ENCODE measurements around the gene TUB.

TUB gene

DNA sequence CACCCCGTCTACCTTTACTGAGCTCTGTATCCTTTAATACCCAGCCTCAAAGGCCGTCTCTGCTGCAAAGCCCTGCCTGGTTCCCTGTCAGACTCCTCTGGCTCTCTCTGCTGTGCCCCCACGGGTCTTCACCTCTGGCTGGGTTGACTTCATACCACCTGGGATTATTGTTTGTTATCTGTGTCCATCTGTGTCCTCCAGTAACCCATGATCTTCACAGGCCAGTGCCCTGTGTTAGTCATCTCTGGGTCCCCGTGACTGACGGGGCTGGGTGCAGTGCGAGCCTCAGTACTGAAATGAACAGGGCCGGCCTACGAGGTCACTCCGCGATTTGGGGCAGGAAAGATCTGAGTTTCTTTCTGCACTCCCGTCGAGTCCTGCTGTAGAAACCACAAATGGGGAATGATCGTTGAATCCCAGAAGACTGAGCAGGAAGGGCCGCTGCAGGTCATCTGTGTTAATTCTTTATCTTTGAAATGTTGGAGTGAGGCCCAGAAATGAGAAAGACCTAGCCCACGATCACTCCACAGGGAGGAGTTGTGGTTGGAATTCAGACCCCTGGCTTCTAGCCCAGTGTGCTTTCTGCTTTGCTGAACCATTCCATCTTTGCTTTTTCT, 12.3 kb upstream of the TUB start:
- no peak for DNase-seq (ENCODE audit: low read depth, low spot score)

DNA sequence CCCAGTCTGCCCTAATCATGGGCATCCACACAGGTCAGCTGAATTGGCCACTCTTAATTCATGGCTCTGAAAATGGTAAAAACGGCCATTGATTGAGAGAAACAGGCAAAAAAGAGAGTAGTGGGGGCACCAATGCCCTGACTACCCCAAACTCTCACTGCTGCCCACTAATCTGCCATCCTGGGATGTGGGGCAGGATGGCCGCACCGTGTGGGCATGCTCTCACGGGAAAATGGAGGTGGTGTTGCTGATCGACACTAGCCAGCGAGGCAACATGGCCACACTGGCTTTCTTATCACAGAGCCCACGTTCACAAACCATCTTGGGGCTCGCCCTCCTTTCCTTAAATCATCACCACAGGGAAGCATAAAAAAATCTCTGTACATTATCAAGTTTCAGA, 11.2 kb upstream of the TUB start:
- DNase-seq (ENCODE audit: low read depth, low spot score): no peak

DNA sequence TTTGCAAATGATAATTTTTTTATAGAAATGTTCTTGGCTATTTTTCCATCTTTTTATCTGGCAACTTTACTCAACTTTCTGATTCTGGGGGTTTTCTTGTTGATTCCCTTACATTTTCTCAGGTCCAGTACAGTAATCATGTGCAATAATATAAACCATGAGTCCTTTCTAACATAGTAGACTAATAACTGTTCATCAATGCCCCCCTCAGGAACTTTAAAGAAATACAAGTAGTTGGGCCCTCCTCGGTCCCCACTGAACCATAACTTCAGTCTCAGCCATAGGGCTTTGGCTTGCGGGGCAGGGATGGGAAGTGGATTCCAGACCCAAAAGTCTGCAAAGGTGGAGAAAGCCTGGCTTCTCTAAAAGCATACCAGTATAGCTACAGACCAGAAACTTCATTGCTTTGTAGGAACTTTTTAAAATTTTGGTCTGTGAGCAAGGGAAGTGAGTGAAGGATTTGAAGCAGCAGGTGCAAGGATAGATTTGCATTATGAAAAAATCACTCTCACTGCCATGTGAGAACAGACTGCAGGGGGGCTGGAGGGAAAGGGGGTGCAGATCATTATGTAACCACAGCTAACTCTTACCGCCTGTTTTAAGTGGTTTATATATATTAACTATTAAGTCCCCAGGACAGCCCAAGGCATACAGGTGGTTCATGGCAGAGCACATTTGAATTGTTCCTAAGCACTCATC, 10.4 kb upstream of the TUB start:
- no peak for DNase-seq (ENCODE audit: low read depth, low spot score)

DNA sequence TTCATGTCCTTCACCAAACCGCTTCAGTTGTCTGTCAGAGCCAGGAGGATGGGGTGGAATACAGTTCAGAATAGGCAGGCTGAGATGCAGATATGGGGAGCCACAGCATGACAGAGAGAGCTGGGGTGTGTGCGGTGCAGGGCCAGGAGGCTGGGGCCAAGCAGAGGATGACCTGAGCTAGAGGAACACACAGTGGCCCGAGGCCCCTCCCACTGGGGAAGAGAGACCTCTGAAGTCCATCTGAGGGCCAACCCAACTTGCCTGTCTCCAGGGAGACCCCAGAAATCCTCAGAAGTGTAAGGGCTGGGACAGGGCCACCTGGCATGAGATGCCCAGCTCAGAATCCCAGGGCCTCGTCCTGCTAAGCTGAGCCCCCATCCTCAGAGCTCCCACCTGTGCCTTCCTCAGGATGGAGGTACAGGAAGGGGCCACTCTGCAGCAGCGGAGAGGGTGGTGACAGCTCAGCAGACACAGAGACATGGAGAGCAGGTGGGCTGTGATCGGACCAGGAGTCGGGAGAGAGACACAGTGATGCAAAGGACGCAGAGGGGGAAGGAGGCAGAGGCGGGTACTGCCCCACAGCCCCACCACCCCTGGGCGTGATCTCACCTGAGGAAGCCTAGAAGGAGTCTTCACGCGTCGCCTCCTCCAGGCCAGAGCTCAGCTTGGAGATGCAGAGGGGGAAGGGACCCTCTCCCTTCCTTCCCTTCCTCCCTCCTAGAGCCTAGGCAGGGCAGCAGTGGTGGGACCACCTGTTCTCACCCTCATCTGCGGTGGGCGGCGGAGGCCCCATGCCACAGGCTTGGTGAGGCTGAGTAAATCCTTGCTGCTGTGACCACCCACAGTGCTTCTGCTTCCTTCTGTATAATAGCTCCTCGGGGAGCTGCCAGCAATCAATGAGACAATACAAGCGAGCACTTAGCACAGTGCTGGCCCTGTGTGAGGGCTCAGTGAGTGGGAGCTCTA, 9.1 kb upstream of the TUB start:
- no peak for DNase-seq (ENCODE audit: low read depth, low spot score)

DNA sequence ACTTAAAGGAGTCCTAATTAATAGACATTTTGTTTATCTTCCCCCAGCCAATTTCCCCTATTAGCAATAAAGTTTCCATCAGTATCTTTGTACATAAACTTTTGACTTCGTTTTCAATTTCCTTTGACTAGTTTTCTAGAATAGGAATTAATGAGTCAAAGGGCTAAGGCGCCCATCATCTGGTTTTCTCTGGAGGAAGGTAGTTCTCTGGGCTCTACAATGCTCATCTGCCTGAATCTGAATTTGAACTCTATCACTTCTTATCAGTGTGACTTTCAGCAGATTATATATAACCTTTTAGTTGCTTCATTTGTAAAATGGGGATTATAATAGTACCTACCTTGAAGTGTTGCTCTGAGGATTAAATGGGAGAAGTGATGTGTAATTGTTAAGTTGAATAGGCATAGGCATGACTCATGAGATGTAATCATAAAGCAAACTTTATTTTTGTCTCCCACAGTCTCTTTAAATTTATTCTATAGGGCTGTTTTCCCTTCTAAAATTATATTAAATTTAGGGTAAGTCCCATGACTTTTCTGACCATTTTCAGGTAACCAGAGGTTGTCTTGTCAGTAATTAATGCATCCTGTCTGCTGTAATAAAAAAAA, 5.8 kb upstream of the TUB start:
- no peak for DNase-seq (ENCODE audit: low read depth, low spot score)

DNA sequence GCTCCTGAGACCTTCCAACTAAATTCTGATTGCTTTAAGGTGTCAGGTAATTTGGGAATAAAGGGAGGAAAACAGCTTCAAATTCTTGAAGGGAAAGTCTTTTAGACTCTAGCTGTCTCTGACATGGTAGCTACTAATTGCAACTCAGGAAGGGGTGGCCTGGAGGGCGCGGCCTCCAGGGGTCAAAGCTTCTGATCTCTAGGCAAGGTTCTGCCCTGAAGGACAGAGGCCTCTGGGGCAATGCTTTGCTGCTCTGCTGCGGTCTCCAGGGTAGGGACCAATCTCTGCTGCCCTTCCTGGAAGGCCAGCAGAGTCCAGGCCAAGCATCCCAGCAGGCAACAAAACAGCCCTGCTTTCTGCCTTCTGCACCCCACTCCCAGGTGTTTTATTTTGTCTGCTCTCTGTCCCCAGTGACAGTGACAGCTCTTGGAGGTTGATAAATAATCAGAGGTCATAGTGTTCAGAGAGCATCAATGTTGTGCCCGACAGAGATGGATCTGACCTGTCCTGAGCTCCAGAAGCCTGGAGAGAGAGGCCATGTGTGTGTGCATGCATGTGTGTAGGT, 1.8 kb upstream of the TUB start:
- no peak for DNase-seq (ENCODE audit: low read depth, low spot score)

DNA sequence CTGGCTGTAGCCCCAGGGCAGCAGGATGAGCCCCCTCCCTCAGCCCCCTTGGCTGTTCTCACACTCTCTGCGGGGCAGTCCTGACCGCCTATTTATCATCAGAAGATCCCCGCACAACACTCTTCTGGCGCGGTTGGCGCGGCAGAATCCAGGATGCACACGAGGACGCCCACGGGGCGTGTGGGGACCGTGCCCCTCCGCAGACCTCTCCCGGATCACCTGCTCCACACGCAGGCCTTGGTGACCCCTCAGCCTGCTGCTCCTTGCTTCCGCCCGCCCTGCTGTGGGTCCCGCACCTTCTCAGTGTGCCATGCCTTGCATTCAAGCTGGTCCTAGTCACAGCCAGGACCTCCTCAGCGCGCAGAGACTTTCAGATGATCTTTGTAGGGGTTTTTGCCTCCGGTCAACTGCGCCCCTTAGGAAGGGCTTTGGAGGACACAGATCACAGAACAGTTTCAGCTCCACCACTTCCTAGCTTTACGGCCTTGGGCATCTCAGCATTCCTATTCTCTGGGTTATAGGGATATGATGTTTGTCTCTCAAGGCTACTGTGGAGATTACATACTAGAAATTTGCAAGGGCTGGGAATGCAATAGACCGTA, 841 bp upstream of the TUB start:
- no peak for DNase-seq (ENCODE audit: low read depth, low spot score)

DNA sequence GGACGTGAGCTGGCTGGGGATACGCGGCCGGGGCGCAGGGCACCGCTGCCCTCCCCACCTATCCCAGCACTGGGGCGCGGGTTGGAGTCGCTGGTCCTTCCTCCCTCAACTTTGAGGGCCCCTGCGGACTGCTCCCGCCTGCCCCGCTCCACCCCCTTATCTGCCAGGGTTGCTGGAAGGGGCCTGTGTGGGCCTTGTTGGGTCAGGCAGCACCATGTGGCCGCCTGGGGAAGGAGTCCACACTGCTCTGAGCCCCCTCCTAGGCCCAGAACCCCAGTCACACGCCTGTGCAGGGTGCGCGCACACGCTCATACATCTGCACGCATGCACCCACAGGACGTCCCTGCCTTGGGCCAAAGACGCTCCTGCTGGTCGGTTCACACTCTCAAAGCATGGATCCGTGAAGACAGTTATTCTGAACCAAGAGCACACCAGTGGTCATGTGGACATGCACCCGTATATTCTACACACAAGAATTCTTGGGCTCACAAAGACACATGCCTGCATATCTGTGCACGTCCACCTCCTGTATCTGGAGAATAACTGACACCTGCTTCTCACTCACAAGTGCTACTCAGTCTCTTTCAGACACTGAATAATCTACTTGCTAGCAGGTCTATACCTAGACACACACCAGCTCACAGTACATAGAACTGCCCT, 710 bp downstream of the TUB start:
- DNase-seq (ENCODE audit: low read depth, low spot score): no peak

DNA sequence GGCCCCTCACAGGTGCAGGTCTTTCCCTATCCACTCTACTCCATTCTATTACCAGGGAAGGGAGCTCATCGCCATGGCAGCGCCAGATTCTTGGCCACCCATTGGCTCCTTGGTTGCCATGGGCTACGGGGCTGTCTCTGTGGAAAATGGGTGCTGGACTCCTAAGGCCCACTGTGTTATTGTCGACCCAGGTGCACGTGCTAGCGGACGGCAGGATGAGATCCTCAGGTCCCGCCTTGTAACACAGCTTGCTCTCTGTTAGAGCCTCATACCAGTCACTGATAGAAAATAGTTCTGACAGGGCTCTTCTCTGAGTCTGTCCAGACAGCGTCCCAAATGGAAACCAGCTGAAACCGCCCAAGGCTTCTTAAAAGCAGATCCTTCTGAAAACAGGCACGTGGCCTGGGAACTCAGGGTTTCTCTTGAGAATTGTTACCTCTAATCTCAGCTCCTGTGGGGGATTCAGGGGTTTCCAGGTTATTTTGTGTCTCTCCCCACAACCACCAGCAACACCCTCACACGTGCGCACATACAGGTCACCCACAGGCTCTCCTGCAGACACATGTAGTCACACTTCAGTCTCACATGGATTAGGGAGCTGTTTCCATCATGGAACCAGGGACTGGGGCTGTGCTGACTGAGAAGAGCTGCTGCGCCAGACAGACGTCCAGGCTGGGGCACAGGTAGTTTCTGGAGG, 1.5 kb downstream of the TUB start:
- DNase-seq (ENCODE audit: low read depth, low spot score): no peak

DNA sequence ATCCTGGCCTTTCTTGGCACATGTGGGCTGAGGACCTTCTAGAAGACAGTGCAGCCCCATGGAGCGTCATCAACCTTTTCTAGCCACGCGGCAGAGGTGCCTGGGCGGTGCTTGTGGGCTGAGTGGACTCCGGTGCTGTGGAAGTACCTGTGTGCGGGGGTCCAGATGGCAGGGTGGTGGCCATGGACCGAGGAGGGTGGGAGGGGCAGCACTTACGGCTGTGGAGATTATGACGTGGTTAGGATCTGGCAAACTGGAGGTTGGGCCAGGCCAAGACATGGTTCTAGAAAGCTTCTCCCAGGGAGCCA, 2.0 kb downstream of the TUB start:
- DNase-seq (ENCODE audit: low read depth, low spot score): no peak

DNA sequence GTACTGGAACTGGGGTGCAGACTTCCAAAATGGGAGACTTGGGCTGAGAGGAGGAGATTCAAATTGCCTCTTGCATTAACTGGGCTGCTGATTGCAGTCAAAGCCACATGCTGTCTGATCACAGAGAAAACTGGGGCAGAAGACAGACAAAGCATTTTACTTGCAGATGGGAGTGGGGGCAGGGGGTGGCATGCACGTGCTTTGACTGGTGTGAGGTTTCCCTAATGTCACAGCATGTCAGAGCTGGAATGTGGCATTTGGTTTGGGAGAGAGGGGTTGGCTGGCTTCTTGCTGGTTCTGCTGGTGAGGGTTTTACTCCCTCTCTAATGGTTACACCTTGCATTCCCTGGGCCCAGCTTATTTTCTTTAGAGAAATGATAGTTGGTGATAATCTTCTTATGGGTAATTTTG, 2.9 kb downstream of the TUB start:
- DNase-seq (ENCODE audit: low read depth, low spot score): no peak

DNA sequence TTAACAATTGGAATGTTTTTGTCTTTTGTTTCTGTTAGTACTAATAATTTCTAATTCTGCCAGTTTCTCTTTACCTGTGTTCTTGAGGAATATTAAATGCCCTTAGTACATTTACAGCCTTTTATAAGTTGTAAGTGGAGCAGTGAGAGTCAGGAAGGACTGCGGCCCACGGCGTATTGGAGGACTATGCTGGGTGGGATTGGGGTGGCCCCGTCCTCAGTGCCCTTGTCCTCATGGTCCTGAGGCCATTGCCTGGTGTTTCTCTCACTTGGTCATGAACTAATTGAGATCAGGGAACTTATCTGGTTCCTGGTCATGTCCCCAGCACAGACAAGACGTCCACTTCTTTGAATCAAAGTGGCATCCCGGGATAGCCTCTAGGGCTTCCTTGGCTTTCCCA, 3.3 kb downstream of the TUB start:
- DNase-seq (ENCODE audit: low read depth, low spot score): no peak

DNA sequence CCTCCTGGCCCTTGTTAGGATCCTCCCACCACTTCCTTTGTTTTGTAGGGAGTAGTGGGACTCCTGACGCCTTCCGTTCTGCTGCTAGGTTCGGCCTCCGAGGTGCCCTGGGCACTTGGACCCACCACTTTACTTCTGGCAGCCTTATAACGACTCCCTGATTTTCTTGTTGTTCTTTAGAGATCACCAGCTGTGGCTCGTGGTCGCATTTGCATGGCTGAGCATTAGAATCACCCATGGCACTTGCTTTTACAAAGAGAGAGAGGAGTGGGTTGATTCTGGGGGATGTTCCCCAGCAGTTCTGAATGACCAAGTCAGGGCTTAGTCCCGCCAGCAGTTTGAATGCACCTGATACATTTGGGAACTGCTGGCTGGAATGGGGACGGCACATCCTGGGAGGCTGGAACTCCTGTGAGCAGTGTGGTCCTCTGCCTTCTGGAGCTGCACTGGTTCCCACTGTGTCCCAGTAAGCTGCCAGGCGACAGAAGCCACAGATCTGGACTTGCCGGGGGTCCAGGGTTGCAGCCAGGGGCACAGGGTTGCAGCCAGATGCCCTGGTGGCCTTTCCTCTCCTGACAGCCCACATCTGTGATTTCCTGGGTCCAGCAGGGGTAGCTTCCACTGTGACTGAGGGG, 4.1 kb downstream of the TUB start:
- DNase-seq (ENCODE audit: low read depth, low spot score): no peak

DNA sequence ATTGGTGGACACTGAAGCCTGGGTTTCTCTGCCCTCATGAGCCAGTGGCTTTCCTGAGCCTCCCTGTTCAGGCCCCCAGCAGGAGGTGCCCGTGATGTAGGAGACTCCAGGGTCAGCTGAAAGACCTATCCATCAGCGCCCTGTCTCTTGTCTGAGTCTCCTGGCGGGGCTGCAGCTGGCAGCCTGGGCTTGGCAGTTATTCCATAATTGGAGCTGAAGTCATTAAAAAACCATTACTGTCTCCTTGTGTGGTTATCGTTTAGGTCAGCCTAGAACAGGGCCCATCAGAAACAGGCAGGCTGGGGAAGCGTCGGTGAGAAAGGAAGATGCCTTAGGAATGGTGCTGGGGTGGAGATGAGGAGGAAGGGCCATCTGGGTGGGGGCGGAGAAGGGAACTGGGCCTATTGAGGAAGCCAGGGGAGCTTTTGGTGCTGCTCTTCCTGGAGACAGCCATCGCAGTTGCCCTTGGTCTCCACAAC, 5.0 kb downstream of the TUB start:
- DNase-seq (ENCODE audit: low read depth, low spot score): no peak

DNA sequence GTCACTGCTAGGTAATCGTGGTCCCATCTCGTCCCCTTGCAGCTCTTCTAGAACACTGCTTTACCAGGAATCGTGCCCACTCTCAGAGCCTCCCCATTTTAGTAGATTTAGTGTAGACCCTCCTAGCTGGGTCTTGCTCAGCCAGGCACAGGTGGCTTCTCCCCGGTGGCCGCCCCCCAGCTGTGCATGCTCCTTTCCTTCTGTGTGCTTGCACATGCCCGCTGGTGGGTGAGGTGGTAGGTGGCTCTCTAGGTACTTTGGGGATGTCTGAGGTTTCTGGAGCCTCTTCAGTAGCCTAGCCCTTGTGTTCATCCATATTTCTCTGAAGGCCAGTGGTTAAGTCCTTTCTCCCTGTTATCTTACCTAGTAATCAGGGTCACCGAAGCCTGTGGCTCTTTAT, 5.6 kb downstream of the TUB start:
- no peak for DNase-seq (ENCODE audit: low read depth, low spot score)

DNA sequence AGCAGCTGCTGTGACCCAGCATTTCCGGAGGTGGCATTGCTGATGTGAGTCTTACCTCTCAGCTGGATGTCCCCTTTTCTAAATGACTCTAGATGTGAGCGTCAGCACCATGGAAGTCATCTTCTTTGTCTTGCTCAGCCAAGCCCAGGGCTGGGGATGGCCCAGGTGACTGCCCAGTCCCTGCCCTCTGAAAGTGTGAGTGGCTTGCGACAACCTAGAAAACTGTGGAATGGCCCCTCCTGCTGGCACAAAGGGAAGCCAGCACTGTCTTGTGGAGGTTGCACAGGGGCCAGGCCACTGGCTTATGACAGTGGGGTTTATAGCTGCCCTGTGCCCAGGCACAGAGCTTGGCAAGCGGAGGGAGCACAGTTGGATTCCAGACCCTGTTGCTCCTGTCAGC, 6.2 kb downstream of the TUB start:
- no peak for DNase-seq (ENCODE audit: low read depth, low spot score)

DNA sequence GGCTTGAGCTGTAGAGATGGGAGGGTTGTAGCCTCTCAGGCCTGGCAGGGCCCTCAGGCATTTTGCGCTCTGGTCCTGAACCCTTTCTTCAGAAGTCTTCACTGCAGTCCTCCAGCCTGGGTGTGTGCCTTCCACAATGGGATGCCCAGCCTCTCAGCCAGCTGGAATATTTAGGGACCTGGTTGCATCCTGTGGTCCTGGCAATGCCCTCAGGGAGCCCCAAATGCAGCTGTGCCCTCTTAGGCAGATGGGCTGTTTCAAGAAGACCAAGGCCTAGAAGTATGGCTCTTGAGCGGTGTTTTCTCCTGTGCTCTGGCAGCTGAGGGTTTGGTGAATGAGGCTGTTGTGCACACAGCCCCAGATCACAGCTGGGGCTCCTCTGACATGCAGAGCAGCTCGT, 6.7 kb downstream of the TUB start:
- DNase-seq (ENCODE audit: low read depth, low spot score): no peak

DNA sequence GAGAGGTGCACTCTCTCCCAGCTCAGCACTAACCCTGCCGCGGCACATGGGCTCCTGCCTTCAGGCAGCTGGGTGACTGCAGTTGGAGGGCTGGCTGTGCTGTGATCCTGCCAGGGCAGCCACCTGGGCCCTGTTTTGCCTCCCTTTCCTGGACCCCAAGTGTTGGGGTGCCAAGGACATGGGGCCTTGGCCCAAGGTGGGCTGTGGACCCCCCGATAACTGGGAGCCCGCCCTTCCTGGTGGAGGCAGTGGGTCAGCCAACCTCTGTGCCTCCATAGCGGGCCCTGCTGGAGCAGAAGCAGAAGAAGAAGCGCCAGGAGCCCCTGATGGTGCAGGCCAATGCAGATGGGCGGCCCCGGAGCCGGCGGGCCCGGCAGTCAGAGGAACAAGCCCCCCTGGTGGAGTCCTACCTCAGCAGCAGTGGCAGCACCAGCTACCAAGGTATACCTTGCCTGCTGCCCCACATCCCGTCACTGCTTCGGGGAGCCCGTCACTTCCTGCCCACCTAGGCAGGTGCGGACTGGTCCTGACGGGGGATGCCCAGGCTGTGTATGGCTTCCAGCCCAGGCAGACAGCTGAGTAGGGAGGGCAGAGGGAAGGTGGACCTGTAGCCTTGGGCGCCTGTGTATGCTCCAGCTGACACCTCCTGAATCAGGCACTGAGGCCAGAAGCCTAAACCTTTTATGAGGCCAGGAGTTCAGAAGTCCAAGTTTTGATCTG, 8.9 kb downstream of the TUB start:
- DNase-seq (ENCODE audit: low read depth, low spot score): no peak

DNA sequence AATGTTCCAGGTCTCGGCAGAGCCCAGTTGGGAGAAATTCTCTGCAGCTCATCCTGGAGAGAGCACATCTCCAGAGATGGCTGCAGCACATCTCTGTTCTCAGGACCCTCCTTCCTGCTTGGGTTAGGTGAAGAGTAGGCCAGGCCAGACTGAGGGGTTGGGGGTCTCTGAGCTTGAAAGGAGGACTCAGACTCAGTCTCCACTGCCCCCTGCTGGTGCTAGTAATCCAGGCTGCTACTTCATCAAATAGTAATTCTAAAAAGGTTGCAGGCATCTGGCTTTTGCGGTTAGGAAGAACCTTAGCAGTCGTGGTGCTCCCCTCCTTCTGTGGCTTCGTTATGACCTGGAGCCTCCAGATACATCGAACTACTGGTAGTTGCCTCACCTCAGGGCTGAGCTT, 9.7 kb downstream of the TUB start:
- DNase-seq (ENCODE audit: low read depth, low spot score): no peak

All from activated naive CD8-positive, alpha-beta T cell treated with anti-CD3 and anti-CD28 coated beads, Interleukin-2, amount 50 U/mL, for 16 hours (primary cell).